ENCODE results near the gene CDKAL1.

The CDKAL1 gene

GRCh38 chr6:20664250-20664649 is 130.0 kb downstream of the CDKAL1 start:
- TF ChIP-seq EZH2phosphoT487 (IDR thresholded peaks at IDR 0.05; ENCODE audit: low read depth), result no peak
- H3K27me3 ChIP-seq (ENCODE audit: low read depth, low read length), result no peaks in the 10 kb centered on the region
- no peaks in the 10 kb centered on the region for H3K9me3 ChIP-seq (ENCODE audit: insufficient read depth, low read length)
- no peak overlapping the region for H3K4me2 ChIP-seq (ENCODE audit: low read length)
- H2AFZ ChIP-seq (ENCODE audit: low read depth, low read length), result no peak overlapping the region
- no peaks in the 10 kb centered on the region for H4K20me1 ChIP-seq (ENCODE audit: insufficient read depth, low read length)
- no peak overlapping the region for H3K4me3 ChIP-seq (ENCODE audit: low read length)
- H3K9ac ChIP-seq (ENCODE audit: low read length), result no peak overlapping the region
- no peaks in the 10 kb centered on the region for H3K36me3 ChIP-seq (replicated peaks; ENCODE audit: low read depth, low read length)
- no peak overlapping the region for H3K27ac ChIP-seq (ENCODE audit: low read length)
- no peaks in the 10 kb centered on the region for H3K79me2 ChIP-seq (ENCODE audit: low read length)
- peaks cover 6% of the 10 kb centered on the region for H3K4me1 ChIP-seq (ENCODE audit: low read length)

GRCh38 chr6:20665290-20665689 is 131.0 kb downstream of the CDKAL1 start:
- Histone ChIP-seq H3K27ac (ENCODE audit: low read length) (no peak overlapping the region), H2AFZ (ENCODE audit: low read depth, low read length) (no peak overlapping the region), H3K9ac (ENCODE audit: low read length) (no peak overlapping the region), H3K27me3 (ENCODE audit: low read depth, low read length) (no peaks in the 10 kb centered on the region), H3K4me1 (ENCODE audit: low read length) (peaks cover 12% of the 10 kb centered on the region), H3K9me3 (ENCODE audit: insufficient read depth, low read length) (no peaks in the 10 kb centered on the region), H3K4me3 (ENCODE audit: low read length) (no peak overlapping the region), H4K20me1 (ENCODE audit: insufficient read depth, low read length) (no peaks in the 10 kb centered on the region), H3K79me2 (ENCODE audit: low read length) (no peaks in the 10 kb centered on the region), H3K36me3 (replicated peaks; ENCODE audit: low read depth, low read length) (no peaks in the 10 kb centered on the region), H3K4me2 (ENCODE audit: low read length) (no peak overlapping the region)
- no peak for TF ChIP-seq EZH2phosphoT487 (IDR thresholded peaks at IDR 0.05; ENCODE audit: low read depth)
- TF ChIP-seq, protein P1, sequence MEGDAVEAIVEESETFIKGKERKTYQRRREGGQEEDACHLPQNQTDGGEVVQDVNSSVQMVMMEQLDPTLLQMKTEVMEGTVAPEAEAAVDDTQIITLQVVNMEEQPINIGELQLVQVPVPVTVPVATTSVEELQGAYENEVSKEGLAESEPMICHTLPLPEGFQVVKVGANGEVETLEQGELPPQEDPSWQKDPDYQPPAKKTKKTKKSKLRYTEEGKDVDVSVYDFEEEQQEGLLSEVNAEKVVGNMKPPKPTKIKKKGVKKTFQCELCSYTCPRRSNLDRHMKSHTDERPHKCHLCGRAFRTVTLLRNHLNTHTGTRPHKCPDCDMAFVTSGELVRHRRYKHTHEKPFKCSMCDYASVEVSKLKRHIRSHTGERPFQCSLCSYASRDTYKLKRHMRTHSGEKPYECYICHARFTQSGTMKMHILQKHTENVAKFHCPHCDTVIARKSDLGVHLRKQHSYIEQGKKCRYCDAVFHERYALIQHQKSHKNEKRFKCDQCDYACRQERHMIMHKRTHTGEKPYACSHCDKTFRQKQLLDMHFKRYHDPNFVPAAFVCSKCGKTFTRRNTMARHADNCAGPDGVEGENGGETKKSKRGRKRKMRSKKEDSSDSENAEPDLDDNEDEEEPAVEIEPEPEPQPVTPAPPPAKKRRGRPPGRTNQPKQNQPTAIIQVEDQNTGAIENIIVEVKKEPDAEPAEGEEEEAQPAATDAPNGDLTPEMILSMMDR (IDR thresholded peaks at IDR 0.05; ENCODE audit: low read depth, low read length), result no peak

DNA sequence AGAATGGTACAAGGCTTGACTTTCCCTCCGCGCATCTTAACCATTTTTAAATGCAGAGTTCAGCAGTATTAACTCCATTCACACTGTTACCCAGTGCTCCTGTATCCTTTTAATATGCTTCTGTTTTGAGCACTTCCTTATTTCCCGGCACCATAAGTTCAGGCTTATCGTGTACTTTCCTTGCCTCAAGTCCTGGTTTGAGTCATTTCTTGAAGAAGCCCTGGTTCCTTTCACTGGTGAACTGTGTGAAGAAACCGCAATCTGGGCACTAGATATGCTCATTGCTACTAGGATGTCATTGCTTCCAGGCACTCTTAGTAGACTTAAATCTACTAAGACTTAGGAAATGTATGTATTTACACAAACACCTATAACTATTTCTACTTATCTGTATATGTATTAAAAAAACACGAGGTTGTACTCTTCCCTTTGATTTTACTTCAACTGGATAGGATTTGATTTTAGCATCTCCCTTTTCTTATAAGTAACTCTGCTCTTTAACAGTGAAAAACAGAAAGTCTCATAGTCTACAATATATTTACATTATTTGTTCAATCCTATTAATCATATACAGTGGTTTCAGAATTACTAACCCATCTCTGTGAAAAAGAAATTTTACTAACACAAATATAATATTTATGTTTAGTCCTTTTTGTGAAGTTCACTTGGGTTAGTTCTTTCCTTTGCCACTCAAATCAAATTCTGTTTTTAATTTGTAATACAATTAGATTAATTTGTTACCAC is 135.5 kb downstream of the CDKAL1 start:
- H3K4me3 ChIP-seq (ENCODE audit: low read length), result 0 out of 2 replicates have a peak overlapping the region, but pooled peaks have one; percentile 9
- peaks cover 15% of the 10 kb centered on the region for H3K4me1 ChIP-seq (ENCODE audit: low read length)
- H3K36me3 ChIP-seq (replicated peaks; ENCODE audit: low read depth, low read length), result no peaks in the 10 kb centered on the region
- H3K27me3 ChIP-seq (ENCODE audit: low read depth, low read length), result no peaks in the 10 kb centered on the region
- H3K9me3 ChIP-seq (ENCODE audit: insufficient read depth, low read length), result no peaks in the 10 kb centered on the region
- H2AFZ ChIP-seq (ENCODE audit: low read depth, low read length), result no peak overlapping the region
- H3K27ac ChIP-seq (ENCODE audit: low read length), result no peak overlapping the region
- H3K4me2 ChIP-seq (ENCODE audit: low read length), result peak overlapping the region; percentile 45
- H3K9ac ChIP-seq (ENCODE audit: low read length), result no peak overlapping the region
- H3K79me2 ChIP-seq (ENCODE audit: low read length), result no peaks in the 10 kb centered on the region
- TF ChIP-seq EZH2phosphoT487 (IDR thresholded peaks at IDR 0.05; ENCODE audit: low read depth), result no peak
- TF ChIP-seq, protein P1 (IDR thresholded peaks at IDR 0.05; ENCODE audit: low read depth, low read length), result no peak
- H4K20me1 ChIP-seq (ENCODE audit: insufficient read depth, low read length), result no peaks in the 10 kb centered on the region

DNA sequence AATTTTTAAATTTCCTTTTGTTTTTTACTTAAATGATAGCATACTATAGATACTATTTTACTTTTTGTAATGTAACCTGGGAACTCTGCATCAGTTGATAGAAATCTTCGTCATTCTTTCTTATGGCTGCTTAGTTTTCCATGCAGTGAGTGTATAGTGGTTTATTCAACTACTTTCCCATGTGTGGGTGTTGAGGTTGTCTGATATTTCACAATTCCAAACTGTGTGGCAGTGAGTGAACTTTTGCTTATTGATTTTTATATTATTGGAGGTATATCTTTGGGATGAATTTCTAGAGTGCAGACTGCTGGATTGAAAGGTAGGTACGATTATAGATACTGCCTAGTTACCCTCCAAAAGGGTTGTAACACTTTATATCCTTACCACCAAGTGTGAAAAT is 136.5 kb downstream of the CDKAL1 start:
- Histone ChIP-seq H3K36me3 (replicated peaks; ENCODE audit: low read depth, low read length) (no peaks in the 10 kb centered on the region), H3K9me3 (ENCODE audit: insufficient read depth, low read length) (no peaks in the 10 kb centered on the region), H3K4me1 (ENCODE audit: low read length) (peaks cover 17% of the 10 kb centered on the region), H3K27me3 (ENCODE audit: low read depth, low read length) (no peaks in the 10 kb centered on the region), H3K4me2 (ENCODE audit: low read length) (no peak overlapping the region), H3K27ac (ENCODE audit: low read length) (no peak overlapping the region), H3K79me2 (ENCODE audit: low read length) (no peaks in the 10 kb centered on the region), H3K4me3 (ENCODE audit: low read length) (no peak overlapping the region), H3K9ac (ENCODE audit: low read length) (no peak overlapping the region), H4K20me1 (ENCODE audit: insufficient read depth, low read length) (no peaks in the 10 kb centered on the region), H2AFZ (ENCODE audit: low read depth, low read length) (no peak overlapping the region)
- TF ChIP-seq EZH2phosphoT487 (IDR thresholded peaks at IDR 0.05; ENCODE audit: low read depth), result no peak
- TF ChIP-seq, protein P1 (IDR thresholded peaks at IDR 0.05; ENCODE audit: low read depth, low read length), result no peak
